NCI-H2196 (cell line): Measurements from ENCODE around the gene BCL11B.

Experiments
- DNase-seq: peaks from one replicate; lab custom pipeline; 2025; ENCODE audit not compliant: unreplicated experiment; lab: John Stamatoyannopoulos, UW

The BCL11B gene

DNA sequence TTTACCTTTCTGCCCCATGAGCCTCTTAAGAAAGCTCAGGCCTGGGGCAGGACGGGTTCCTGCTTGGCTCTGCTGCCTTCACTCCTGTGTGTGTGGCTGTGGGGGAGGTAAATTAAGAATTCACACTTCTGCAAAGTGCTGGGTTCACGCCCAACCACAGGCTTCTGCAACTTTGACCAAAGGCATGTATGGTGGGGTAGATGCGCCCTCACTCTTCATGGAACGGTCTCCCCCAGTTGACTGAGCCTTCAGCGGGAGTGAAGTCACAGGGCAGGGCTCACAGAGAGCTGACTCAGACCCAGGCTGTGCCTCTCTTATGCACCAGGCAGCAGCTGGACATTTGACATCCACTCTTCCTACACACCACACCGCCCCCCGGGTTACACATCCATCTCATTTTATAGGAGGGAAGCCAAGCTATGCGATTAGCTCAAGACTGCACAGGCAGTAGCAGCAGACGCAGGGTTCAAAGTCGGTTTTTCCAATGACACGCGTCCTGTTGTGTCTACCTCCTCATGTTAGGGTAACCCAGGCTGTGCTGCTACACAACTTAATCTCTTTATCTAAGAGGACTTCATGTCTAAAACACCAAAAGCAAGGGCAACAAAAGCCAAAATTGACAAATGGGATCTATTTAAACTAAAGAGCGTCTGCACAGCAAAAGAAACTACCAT lies 15.4 kb upstream of the BCL11B start:
- DNase-seq = no peak

DNA sequence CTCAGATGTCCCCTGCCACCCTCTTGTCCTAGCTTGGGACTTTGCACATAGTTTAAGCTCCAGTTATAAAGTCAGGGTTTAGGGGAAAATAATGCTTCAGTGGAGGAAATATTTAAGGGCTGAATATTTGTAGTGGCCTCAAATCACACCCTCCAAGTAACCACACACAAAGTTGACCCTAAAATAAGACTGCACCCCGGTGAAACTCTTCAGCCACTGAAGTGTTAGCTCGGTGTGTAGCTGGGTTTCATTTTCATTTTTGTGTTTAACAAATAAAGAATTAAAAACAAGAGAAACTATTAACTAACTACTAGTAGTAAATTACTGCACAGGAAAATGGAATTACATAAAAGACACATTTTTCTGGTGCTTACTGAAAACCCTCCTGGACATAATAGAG lies 14.8 kb upstream of the BCL11B start:
- no peak for DNase-seq

GRCh38 chr14:99284254-99285004 lies 12.4 kb upstream of the BCL11B start:
- DNase-seq = no peak

DNA sequence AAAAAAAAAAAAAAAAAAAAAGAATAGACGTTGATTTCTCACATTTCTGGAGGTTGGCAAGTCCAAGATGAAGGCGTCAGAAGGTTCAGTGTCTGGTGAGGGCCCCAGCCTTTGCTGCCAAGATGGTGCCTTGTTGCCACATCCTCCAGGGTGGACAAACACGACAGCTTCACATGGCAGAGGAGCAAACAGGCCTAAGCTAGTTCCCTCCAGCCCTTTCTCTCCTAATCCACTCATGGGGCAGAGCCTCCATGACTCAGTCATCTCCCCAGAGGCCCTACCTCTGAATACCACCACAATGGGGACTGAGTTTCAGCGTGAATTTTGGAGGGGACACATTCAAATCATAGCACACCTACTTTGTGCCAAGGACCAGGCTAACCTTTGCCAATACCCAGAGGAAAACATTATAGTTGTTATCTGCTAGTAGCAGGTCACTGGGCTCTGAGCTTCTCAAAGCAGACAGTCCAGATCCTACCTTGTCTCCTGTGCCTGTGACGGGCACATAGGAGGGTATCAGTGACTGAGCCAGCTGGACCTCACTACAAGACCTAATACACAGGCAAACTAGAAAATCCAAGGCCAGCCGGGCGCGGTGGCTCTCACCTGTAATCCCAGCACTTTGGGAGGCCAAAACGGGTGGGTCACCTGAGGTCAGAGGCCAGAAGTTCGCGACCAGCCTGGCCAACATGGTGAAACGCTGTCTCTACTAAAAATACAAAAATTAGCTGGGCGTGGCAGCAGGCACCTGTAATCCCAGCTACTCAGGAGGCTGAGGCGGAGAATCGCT lies 10.5 kb upstream of the BCL11B start:
- no peak for DNase-seq

GRCh38 chr14:99281396-99281795 lies 9.4 kb upstream of the BCL11B start:
- DNase-seq = no peak

DNA sequence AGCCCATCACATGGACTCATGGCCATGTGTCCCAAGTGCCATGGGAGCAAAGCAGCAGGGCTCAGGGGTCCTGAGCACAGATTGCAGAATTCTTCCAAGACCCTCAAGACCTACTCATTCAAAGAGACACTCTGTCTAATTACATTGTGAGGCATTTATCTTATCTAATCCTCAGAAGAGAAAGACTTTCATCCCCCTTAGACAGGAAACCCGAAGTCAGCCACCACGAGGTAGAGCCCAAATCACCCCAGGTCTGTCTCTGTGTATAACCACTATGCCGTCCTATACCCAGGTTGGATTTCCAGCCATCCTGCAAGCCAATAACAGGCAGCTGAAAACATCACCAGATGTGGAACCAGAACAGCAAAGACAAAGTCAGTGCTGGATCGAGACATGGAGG lies 8.9 kb upstream of the BCL11B start:
- no peak for DNase-seq

- no peak for DNase-seq
Observed at GRCh38 chr14:99280066-99280731, 8.2 kb upstream of the BCL11B start.

DNA sequence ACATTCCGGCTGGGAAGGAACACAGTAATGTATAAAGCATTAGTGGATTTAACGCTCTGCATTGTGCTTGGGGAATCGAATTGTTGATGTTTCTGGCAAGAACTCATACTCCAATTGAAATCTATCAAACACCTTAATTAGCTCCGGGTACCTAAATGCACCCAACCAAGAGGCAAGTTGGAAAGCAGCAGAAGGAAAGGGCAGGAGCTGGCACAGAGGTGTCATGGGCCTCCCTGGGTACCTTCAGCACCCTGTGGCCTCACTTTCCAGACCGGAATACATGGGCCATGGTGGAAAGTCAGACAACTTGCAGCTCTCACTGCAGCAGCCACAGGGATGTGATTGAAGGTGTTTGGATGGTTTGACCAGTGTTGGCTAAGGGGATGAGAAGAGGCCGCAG lies 6.8 kb upstream of the BCL11B start:
- no peak for DNase-seq

- no peak for DNase-seq
Observed at GRCh38 chr14:99277530-99277929, 5.5 kb upstream of the BCL11B start.

- no peak for DNase-seq
Observed at GRCh38 chr14:99276482-99276881, 4.5 kb upstream of the BCL11B start.

DNA sequence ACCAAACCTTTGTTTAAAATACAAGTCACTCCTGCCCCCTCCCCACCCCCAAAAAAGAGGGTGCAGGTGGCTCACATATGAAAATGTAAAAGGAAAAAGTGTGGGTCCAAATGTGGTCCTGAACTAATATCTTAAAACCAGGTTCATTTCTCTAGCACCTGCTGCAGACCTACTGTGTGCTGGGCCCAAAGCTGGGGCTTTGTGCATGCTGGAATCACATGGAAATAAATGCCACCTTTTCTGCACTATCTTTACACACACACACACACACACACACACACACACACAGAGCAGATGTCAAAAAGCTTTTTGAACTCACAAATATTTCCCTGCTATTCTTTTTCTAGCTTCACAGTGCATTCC lies 3.2 kb upstream of the BCL11B start:
- no peak for DNase-seq

- peak; percentile 73 for DNase-seq
Observed at GRCh38 chr14:99274346-99275221, 2.6 kb upstream of the BCL11B start.

DNA sequence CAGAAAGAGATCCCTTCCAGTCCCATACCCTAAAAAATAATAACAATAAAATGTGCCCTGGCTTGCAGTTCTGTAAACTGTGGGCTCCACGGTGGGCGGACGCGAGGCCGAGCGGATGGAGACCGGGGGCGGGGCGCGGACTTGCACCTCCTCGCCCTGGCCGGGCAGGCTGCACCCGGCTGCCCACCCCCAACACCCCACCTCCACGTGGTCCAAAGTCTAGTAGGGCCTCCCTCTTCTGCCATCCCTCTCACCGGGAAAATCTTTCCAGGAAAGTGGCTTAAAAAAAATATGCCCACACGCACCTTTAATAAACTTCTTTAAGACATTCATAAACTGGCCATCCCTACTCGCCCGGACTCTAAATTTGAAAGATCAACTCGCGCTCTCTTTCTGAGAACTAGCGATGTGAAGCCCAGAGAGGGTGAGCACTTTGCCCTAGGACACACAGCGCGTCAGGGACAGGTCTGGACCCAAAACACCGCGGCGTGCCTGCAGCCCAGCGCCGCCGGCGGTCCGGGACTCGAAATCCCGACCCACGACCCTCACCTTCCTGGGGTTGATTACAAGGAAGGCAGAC lies 1.9 kb upstream of the BCL11B start:
- no peak for DNase-seq

- no peak for DNase-seq
Observed at GRCh38 chr14:99272899-99273765, 1.1 kb upstream of the BCL11B start.

- DNase-seq = no peak
Observed at GRCh38 chr14:99272632-99272898, 568 bp upstream of the BCL11B start.

- DNase-seq = no peak
Observed at GRCh38 chr14:99271221-99271941, 616 bp downstream of the BCL11B start.

- DNase-seq = no peak
Observed at GRCh38 chr14:99270458-99271220, 1.4 kb downstream of the BCL11B start.
